ENCODE results near the gene DNAJC3.

DNA sequence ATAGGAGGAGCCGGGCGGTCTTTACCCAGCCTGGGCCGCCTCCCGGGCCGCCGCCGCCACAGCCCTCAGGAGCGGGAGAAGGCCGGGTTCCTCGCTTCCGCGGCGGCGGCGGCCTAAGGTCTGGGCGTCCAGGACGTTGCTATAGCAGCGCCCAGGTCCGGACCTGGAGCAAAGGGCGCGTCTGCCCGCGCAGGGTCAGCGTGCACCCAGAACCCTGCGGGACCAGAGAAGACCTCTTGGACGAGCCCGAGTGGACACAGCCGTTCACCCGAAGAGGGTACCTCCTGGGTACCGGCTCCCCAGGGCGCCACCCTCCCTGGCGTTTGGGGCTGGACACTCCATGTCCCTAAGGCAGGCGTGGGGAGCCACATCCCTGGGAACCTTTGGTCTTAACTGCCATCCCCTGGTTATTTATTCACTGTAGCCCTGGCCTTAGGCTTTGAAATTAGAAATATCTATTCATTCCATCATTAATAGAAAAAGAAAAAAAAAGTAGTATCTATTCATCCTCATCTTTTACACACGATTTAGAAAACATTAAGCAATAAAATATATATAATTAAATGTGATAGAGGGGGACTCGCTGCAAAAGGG lies 34.8 kb upstream of the DNAJC3 start:
- TF ChIP-seq POLR2A (IDR thresholded peaks at IDR 0.05): no peak
- TF ChIP-seq, protein P1, sequence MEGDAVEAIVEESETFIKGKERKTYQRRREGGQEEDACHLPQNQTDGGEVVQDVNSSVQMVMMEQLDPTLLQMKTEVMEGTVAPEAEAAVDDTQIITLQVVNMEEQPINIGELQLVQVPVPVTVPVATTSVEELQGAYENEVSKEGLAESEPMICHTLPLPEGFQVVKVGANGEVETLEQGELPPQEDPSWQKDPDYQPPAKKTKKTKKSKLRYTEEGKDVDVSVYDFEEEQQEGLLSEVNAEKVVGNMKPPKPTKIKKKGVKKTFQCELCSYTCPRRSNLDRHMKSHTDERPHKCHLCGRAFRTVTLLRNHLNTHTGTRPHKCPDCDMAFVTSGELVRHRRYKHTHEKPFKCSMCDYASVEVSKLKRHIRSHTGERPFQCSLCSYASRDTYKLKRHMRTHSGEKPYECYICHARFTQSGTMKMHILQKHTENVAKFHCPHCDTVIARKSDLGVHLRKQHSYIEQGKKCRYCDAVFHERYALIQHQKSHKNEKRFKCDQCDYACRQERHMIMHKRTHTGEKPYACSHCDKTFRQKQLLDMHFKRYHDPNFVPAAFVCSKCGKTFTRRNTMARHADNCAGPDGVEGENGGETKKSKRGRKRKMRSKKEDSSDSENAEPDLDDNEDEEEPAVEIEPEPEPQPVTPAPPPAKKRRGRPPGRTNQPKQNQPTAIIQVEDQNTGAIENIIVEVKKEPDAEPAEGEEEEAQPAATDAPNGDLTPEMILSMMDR (IDR thresholded peaks at IDR 0.05): no peak
